SIG-M5 treated with dmso at 0.1 percent for 504 hours (cell line): ENCODE measurements around the gene SPTLC2.
A peak's percentile ranks its signal among the peaks of the same experiment; 100 is the strongest.
"Not testable (repeated sequence)": the region's sequence is repeated elsewhere in the genome, so short reads cannot be mapped to it uniquely, and the experiment has no call there.

Experiments used
- DNase-seq: peaks from one replicate; lab custom pipeline; 2025; ENCODE audit not compliant: unreplicated experiment; lab: John Stamatoyannopoulos, UW

The SPTLC2 gene

DNA sequence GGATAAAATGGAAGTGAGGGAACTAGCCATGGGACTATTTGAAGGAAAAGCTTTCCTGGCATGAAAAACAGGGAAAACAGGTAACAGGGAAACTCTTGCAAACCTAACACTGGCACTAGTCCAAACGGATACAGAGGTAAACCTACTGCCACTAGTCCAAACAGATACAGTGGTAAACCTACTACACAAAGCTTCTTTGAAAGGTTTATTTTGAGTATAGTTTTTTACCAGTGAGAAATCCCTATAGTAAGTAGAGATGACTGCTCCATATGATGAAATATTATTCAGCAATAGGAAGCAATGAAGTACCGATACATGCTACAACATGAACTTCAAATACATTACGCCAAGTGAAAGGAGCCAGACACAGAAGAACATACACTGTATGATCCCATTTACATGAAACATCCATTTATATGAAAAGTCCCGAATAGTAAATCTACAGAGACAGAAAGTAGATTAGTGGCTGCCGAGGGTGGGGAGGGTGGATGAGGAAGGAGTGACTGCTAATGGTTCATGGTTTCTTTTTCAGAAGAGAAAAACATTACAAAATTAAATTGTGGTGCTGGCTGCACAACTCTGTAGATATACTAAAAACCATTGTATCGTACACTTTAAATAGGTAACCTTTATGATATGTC is 25.5 kb downstream of the SPTLC2 start:
- peak; percentile 26 for DNase-seq

- DNase-seq = no peak
Observed at GRCh38 chr14:77589099-77589498, 27.3 kb downstream of the SPTLC2 start.

DNA sequence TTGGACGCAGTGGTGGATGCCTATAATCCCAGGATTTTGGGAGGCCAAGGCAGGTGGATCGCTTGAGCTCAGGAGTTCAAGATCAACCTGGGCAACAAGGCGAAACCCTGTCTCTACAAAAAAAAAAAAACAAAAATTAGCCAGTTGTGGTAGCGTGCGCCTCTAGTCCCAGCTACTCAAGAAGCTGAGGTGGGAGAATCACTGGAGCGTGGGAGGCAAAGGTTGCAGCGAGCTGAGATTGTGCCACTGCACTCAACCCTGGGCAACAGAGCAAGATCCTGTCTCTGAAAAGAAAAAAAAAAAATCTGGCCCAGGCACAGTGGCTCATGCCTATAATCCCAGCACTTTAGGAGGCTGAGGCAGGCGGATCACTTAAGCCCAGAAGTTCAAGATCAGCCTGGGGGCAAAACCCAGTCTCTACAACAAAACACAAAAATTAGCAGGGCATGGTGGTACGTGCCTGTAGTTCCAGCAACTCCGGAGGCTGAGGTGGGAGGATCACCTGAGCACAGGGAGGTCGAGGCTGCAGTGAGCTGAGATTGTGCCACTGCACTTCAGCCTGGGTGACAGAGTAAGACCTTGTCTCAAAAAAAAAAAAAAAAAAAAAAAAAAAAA is 27.9 kb downstream of the SPTLC2 start:
- not testable (repeated sequence) for DNase-seq

- DNase-seq = no peak
Observed at GRCh38 chr14:77585385-77585784, 31.1 kb downstream of the SPTLC2 start.

DNA sequence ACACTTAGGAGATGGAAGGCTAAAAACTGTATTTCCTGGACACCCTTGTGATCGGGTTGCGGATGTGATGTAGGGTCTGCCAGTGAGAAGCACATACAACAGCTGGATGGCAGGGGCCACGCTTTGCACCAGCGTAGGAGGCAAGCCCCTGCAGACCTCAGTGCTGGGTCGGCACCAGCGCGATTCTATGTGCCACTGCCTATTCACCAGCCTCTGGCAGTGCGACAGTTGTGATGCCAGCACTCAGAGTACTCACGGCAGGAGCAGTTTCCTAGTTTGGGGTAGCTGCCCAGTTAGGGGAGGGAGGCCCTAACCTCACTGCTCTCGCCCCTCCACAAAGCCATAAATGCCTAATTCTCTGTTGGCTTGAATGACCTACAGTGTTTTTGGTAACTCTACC is 31.6 kb downstream of the SPTLC2 start:
- no peak for DNase-seq

DNA sequence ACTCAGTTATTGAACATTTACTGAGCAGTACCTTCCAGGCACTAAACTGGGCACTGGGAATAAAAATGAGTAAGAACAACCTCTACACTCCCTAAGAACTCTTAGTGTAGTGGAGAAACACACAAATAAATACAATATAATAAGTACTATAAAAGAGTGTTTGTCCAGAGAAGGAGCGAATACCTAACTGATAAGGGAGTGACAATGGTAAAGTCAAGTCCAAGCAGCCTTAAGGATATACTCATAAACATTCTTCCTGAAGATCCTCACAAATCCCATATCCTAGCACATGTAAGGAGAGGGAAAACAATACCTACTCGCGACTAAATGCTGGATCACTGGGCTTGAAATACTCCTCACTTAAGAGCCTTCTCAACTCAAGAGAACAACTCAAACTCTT is 32.8 kb downstream of the SPTLC2 start:
- no peak for DNase-seq

DNA sequence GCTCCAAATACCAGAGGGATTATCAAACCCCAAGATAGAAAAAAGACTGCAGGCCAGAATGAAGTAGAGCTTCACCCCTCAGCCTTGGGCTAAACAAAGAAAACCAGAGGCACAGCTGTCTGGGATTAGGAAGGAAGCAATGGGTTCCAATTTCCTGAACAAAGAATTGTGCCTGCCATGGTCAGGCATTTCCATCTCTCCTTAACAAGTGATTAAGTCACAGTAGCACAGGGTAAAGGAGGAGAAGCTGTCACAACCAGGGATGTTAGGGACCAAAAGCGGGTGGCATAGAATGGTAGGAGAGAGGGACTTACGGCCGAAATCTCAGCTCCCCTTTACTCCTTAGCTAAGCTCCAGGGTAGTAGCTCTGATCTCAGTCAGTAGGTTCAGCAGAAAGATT is 33.9 kb downstream of the SPTLC2 start:
- DNase-seq = no peak

DNA sequence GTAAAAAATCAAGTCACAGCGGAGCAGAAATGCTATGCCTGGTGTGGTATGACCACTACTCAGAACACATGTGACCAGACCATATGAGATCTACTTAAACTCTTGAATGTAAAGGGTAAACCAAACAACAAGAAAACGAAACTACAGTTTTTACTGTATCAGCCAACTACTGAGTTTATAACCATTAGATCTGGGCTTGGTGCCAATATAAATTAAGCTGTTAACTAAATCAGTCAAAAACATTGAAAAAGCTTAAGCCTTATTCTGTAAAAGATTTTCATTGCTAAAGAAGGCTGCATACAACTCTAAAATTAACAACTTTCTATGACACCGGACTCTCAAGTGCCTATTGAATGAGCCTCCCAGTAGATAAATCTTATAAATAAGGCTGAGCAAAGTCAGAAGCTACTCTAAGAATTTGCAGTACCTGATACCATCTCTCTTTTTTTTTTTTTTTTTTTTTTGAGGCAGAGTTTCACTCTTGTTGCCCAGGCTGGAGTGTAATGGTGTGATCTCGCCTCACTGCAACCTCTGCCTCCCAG is 35.4 kb downstream of the SPTLC2 start:
- DNase-seq = no peak

- DNase-seq = no peak
Observed at GRCh38 chr14:77580477-77580876, 36.0 kb downstream of the SPTLC2 start.

GRCh38 chr14:77579780-77580179 is 36.7 kb downstream of the SPTLC2 start:
- no peak for DNase-seq

DNA sequence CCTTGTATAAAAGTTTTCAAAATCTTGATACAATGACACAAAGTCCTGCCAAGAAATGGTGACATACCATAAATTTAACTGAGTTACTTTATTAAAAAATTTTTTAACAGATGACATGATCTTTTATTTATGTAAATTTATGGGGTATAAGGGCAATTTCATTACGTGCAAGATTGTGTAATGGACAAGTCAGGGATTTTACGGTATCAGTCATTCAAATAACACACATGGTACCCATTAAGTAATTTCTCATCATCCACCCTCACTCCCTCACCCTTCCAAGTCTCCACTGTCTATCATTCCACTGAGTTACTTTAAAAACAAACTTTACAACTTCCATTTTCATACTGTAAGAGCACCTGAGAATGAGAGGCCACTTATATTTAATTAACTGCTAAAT is 37.4 kb downstream of the SPTLC2 start:
- DNase-seq = no peak

- no peak for DNase-seq
Observed at GRCh38 chr14:77574446-77575115, 41.9 kb downstream of the SPTLC2 start.

DNA sequence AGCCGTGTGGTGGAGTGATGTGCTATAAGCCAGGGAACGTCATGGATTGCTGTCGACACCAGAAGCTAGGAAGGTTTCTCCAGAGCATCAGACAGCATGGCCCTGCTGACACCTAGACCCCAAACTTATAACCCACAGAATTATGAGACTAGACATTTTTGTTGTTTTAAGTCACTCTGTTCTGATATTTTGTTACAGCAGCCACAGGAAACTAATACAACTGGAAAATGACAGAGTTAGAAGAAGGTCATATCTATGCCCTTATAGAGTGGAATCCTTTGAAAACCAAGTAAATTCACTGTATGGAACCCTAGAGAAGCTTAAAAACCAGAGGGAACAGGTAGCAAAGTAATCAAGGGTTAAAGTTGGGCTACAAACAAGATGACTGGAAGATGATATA is 42.5 kb downstream of the SPTLC2 start:
- no peak for DNase-seq

GRCh38 chr14:77570706-77571268 is 45.6 kb downstream of the SPTLC2 start:
- peak; percentile 1 for DNase-seq

- no peak for DNase-seq
Observed at GRCh38 chr14:77565994-77566305, 50.5 kb downstream of the SPTLC2 start.

- DNase-seq = peak; percentile 92
Observed at GRCh38 chr14:77565289-77565993, 51.0 kb downstream of the SPTLC2 start.

DNA sequence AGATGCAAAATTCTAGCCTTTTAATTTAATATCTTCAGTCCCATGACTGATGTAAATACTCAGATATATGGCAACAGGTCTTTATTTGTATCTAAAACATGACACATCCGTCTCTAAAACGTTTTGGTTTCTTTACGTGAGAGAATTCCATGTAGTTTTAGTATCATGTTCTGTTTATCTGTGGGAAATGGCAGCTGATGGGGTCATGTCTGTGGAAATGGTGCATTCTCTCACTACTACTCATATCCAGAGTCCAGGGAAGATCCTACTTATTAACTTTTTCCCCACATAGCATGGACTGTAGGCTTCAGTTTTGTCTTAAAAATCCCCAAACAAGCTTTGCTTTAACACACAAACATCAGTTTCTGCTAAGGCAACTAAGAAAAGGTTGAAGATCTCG is 53.8 kb downstream of the SPTLC2 start:
- DNase-seq = no peak

DNA sequence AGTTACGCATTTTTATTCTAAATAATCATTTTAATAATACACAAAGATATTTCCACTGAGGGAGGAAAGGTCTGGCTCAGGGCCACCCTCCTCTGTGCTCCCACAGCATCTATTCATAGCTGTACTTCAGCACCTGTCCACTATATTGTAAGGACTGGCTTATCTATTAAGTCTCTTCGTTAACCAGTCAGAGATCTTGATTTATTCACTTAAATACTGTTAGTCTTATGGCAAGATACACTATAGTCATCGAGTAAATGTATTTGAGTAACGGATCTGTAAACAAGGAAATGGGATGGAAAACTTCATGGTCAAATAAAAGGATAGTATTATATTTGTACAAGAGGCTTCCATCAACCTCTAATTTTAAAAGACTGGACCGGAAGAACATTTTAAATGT is 54.6 kb downstream of the SPTLC2 start:
- no peak for DNase-seq

DNA sequence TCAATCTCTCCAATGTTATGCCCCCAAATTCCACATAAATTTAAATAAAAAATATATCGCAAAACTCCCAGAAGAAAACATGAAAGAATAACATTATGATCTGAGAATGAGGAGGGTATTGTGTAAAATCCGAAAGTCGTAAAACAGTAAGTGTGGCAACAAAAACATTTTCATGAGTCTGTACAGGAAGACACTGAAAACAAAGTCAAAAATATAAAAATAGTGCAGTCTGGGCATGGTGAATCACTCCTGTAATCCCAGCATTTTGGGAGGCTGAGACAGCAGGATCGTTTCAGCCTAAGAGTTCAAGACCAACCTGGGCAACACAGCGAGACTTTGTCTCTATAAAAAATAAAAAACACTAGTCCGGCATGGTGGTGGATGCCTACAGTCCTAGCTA is 57.1 kb downstream of the SPTLC2 start:
- peak; percentile 15 for DNase-seq

DNA sequence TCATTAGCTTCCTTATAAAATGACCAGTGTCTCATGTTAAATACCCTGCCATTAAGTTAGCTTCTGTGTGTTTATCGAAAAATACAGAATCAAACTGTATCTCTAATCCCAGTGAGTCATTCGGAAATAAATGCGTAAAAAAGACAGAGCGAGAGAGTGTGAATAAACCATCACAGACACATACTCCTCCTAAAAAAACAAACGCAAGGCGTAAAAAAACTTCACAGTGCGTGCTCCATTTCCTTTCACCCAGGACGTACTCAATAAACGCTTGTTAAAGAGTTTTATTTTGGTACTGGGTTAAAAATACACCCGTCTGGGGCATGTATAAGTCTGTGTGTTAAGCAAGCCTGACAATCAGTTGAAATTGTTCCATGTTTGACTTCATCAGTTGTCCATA is 59.0 kb downstream of the SPTLC2 start:
- DNase-seq = peak; percentile 58

DNA sequence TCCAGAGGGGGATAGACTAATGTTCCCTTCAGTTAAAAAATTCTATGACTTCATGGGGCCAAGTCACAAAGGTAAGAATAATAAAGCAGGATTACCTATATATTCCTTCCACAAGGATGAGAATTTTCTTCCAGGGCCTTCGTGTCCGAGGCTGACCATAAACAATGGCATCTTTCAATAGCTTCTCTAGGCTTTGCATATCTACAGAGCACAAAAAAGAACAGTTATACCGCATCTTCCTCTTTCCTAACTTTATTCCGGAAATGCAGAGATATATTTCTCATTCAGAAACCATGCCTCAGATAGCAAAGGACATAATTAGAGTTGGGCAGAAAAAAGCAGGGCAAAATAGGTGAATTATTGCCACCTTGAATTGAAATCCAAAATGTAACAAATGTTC is 59.5 kb downstream of the SPTLC2 start:
- DNase-seq = peak; percentile 55
